ENCODE measurements around the gene JAK1.

The JAK1 gene

DNA sequence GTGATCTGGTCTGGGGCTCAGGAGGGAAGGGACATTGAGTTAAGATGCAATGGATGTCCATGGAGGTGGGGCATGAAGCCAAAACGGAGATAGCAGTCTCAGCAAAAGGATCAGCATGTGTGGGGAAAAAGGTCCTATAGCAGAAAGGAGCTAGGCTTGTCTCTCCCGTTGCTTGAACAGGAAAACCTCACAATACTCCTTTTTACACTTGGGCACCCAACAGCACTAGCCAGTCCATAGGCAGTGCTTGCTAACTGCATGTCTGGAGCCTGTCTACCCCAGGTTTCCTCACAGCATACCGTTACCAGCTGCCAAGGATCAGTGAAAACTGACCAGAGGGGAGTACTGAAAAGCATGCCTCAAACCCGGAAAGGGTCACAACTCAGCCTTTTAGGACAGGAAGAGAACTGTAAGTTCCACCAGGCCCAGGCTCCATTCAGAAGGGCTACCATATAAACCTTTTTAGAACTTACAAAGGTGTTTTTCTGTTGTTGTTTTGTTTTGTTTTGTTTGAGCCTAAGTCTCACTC, 78.6 kb downstream of the JAK1 start:
- DNase-seq = no peak

DNA sequence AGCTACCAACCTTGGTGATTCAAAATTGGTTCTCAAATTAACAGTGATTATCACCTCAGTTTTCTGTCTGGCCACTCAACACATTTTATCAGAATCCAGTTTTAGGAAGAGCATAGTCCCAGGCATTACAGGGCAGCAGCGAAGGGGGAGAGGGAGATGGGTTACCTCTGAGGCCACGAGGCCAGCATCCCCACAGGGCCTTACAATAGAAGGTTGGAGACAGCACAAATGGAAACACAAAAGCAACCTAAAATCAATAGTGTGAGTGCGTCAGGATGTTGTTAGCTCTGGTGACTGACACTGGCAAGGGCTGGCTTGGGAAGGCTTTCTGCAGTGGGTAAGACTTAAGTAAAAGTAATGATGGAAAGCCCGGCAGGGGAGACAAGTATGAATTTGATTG, 79.5 kb downstream of the JAK1 start:
- no peak for DNase-seq

- no peak for DNase-seq
Observed at GRCh38 chr1:64885648-64886047, 80.7 kb downstream of the JAK1 start.

GRCh38 chr1:64884261-64885040, 81.9 kb downstream of the JAK1 start:
- no peak for DNase-seq

DNA sequence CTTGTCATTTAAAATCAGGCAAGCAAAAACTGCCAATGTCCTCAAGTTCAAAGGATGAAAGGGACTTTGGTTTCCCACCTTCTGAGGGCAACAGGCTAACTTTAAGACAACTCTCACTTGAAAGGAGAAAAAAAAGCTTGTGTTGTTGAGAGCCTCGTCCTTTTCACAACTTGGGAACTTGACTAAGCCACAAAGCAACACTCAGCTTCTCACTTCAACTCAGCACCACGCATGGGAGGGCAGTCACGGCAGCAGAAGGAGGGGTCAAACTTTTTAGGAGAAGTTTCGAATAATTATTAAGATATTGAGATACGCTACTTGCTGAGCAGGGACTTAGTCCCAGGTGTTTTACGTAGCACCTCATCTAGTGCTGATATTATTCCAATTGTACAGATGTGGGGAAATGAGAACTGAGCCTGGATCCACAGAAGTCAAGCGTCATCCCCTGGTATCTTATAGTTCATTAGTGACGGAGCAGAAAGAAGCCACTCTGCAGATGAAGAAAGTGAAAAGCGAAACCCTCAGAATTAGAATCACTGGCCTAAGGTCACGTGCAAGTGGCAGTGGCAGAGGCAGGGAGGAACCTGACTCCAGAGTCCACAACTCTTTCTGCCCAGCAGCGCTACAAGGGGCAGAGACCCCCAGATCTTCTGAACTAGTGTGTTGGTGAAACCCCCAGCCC, 83.6 kb downstream of the JAK1 start:
- DNase-seq = no peak

GRCh38 chr1:64881281-64881680, 85.1 kb downstream of the JAK1 start:
- no peak for DNase-seq

GRCh38 chr1:64880449-64880848, 85.9 kb downstream of the JAK1 start:
- no peak for DNase-seq

DNA sequence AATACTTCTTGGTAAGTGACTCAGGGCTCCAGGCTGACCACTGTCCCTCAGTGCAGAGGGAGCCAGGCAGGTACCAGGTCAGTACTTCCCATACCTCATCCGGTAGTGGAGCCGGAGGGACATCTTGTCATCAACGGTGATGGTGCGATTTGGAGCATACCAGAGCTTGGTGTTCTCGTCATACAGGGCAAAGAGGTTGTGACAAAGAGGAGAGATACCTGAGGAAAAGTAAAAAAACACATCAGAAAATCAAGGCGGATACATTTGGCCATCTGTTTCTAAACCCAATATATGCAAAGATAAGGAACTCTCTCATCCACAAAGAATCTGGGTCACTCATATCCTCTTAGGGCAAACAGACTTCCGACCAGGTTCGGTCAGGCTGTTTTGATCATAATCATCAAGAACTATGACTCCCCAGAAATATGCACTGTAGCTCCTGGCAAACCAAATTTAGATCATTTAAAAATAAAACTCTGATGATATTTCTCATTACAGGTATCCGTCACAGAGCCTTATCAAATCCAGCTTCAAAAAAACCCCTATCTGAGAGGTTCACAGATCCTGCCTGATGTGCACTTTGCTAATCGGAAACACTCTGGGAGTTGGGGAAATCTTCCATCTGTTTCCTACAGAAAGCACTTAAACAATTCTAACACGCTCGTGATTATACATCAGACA, 87.3 kb downstream of the JAK1 start:
- no peak for DNase-seq

- no peak for DNase-seq
Observed at GRCh38 chr1:64878090-64878489, 88.3 kb downstream of the JAK1 start.

DNA sequence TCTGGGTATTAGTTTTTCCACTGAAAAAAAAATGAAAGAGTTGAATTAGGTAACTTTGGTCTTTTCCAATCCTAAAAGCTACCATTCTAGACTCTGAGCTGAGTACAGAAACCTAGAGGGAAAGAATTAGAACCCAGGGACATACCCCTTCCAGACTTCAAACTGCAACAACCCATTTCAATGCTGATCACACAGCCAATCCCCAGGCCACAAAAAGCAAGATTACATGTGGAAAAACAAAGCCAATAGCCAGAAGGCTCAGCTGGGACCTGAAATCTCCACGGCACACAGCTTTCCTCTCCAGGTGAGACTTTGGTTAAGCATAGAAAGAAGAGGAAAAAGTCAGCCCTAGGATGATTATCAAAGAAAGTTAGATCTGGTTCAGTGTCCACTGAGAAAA, 88.8 kb downstream of the JAK1 start:
- DNase-seq = no peak

DNA sequence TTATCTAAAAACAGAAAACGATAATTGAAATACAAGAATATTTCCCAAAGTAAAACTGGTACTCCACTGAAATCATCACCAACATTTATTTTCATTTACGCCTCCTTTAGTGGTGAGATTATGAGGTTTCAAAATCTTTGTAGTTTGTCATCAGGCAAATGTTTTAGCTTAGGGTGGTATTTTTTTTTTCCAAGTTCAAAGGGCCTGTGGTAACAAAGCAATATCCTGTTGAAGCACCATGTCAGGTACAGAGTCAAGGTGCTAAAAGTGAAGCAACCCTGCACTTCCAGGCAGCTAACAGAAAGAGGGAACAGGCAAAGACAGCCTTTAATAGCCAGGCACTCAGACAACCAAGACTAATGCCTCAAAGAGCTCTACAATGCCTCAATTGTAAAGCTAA, 89.2 kb downstream of the JAK1 start:
- DNase-seq = no peak

DNA sequence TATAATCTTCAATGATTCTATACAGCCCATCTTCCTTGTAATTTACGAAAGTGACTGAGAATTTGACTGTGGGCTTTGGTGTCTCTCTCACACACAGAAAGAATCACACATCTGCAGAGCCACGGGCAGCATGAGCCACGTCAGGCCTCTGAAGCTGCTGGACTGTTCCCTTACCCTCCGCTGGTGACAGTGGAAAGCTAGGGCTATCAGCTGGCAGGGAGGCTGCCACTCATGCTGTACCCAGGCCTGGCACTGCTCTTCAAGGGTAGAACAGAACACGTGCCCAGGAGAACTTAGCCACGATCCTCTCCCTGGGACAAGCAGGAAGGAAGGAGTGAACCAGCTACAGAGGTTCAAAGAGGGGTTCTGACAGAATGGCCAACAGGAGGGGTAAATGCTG, 90.7 kb downstream of the JAK1 start:
- DNase-seq = no peak

GRCh38 chr1:64875101-64875500, 91.2 kb downstream of the JAK1 start:
- DNase-seq = no peak

DNA sequence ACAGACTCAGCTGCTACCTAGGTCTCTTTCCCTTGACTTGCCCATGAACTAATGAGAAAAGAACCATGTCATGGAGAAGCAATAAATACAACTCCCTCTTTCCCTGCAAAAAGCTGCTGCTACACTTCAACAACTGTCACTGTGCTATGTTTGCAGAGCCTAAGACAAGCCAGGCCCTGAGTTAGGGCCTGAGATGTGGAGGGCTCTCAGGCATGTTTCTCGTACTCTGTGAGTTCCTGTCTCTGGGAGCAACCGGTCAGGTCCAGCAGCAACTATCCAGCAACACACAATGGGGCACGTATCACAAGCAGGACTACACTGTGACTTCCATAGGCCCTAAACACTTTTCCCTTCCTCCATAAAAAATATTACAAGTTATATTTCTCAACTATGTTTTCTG, 91.7 kb downstream of the JAK1 start:
- DNase-seq = no peak

GRCh38 chr1:64873576-64873975, 92.8 kb downstream of the JAK1 start:
- DNase-seq = no peak

DNA sequence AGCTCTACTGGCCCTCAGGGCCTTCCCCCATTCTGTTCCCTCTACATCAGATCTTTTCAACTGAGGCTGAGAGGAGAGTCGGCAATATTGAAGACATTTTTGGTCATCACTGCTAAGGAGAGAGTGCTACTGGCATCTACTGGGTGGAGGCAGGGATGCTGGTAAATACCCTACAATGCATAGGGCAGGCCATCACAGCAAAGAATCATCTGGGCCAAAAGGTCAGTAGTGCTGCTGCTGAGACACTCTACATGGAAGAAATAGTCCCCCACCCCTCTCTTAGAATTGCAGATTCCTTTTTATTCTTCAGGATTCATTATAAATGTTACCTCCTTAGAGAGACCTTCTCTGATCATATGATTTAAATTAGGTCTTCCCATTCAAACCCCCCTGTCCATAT, 94.3 kb downstream of the JAK1 start:
- DNase-seq = no peak

GRCh38 chr1:64871256-64871655, 95.1 kb downstream of the JAK1 start:
- DNase-seq = no peak

DNA sequence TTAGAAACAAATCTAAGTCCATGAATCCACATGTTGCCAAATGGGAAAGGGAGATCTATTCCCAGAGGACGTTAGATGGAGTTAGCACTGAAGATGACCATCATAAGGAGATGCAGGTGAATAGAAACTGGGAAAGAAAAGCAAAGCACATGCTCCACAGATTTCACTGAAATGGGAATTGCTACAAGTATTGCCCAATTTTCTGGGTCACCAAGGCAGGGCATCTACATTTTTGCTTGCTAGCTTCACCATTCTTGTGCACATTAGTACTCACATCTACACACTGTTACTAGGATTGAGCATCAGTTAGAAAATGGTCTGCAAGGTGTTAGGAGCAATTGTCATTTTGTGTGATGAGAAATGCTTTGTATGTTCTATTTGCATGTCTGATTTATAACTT, 99.1 kb downstream of the JAK1 start:
- DNase-seq = no peak

- no peak for DNase-seq
Observed at GRCh38 chr1:64866689-64867088, 99.7 kb downstream of the JAK1 start.

DNA sequence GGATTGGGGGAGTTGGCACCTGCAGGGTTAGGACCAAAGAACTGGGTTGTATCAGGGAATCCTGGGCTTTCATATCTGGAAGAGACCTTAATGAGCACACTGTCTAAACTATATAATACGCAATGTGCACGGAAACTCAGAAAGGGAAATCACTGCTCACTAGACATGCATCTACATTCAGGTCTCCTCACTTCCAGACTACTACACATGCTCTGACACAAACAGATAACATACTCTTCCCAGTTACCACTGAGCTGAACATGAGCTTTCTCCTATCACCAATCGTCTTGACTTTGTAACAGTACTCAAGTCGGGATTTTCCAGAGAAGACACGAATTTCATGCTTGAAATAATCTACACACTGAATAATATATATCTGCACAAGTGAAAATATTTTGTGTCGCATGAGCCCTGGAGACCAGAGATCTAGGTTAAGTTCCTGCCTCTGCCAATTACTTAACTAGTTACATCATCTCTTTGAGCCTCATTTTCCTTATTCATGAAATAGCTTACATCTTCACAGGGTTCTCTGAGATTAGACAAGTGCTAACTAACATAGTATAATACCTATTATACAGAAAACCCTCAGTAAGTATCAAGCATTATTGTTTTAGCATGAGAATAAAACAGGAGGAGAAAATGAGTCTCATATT, 101.1 kb downstream of the JAK1 start:
- no peak for DNase-seq

GRCh38 chr1:64864018-64864940, 102.1 kb downstream of the JAK1 start:
- DNase-seq = no peak

DNA sequence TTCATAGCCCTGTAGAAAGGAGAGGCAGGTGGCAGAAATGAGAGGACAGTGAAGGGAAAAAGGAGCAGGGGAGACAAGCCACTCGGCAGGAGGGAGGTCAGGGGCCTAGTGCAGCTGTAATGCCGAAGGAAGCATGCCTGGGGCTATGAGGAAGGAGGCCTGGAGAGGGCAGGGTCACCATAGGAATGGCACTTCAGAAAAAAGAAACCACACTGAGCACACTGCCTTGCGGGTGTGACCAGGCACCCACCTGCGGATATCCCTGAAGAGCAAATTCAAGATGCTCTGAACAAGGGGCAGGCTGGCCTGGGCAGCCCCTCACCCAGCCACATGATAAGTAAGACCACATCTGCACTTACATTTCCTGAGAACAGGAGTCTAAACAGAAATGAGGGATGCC, 104.7 kb downstream of the JAK1 start:
- no peak for DNase-seq
